GM10847 (cell line): Measurements from ENCODE around the gene LIPC.

Experiments used
- POLR2A ChIP-seq: IDR thresholded peaks from 2 replicates; pipeline ENCODE4 v1.6.1; 2011; ENCODE audit not compliant: insufficient read length; ENCODE audit errors: extremely low read depth

LIPC gene

DNA sequence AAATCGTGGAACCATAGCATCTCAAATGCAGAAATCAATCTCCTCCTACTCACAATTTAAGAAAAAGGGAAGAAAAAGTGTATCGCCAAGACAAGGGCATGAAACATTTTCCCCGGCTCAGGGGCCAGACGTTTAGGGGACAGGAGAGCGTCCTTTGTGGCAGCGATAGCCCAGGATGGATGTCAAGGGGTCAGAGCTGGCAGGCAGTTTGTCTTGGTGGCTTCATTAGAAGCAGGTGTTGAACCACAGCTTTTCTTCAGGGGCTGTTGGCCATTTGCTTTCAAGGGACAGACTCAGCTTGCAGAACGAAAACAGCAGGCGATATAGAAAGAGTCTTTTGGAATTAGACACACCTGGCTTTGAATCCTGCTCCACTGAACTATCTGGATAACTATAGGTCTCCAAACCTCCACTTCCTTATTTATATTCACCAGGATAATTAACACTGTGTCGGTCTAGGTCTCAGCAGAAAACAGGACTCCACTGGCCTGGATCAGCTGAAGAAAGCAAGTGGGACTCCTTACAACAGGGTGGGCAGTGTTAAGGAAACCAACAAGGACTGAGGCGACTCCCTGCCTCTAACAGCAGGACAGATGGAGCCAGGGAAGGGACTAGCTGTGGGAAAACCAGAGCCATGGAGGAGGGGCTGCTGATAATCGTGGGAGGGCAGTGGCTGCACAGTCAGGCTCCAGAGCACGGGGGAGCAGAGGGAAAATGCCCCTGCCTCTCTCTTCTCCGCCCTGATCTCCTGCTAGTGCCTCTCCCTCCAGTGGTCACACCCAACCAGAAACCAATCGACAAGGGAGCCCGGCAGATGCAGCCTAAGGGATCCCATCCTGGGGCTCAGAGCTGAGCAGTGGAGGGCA lies 123.6 kb downstream of the LIPC start:
- no peak for TF ChIP-seq POLR2A

DNA sequence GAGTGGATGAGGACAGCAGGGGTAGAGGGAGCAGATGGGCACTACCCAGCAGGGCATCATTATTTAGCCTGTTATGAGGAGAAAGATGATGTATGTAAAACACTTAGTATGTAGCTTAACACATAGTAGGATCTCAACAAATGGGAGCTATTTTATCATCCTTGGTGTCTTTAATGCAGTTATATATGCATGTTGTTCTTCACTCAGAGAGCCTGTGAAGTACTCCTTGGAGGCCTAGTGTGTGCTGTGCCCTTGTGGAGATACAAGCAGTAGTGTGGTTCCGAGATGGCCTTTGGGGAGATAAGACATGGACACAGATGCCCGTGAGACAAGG lies 124.2 kb downstream of the LIPC start:
- no peak for TF ChIP-seq POLR2A

DNA sequence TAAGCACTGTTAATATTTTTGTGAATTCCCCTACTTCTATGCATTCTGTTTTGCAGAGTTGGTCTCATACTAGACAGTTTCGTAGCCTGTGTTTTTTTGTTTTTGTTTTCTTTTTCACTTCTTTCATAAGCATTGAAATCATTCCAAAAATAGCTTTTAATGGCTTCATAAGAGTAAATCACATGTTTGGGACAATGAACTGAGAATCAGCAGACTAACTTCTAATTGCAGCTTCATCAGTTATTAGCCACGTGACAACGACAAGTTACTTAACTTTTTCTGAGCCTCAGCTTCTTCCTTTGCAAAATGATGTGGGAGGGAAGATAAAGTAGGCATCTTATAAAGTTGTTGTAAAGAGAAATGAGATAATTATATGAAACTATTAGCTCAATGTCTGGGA lies 124.8 kb downstream of the LIPC start:
- no peak for TF ChIP-seq POLR2A

DNA sequence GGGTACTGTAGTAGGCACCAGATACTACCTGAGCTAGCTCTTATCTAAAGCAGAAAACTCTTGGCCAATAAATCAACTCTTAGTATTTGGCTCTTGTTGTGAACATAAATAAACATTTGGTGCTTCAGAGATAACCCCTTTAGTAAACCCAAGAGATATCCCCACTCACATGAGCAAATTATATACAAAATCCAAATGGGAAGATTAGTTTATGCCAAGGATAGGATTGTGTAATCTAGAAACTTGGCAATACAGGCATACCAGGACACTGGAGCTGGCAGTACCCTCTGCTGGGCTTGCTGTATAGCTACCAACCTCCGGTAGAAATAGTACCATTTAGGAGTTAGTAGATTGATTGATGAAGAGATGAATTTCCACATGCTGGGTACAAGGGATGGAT lies 127.0 kb downstream of the LIPC start:
- TF ChIP-seq POLR2A: no peak

DNA sequence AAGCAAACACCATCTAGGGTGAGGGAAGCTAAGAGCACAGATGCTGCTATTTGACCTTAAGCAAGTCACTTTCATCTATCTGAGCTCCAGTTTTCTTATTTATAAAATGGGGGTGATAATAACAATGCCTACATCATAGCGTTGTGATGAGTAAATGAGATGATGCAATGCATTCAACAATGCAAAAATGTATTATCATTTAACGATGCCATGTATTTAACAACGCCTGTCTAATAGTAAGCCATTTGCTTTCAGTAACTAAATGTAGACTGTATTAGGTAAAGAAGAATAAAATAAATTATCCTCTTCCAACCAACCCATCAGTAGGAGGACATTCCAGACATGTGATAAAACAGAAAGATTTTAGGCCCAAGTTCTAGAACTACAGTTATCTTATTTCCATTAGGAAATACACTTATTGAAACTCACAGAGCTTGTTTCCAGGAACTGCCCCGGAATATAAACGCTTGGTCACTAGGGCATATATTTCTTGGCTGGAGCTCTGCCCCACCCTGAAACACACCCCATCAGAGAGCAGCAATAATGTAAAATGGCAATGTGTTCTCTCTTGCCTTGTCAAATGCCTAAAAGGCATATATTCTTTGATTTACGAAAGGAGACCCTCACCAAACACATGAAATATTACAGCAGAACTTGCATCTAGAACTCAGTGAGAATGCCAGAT lies 128.3 kb downstream of the LIPC start:
- no peak for TF ChIP-seq POLR2A

DNA sequence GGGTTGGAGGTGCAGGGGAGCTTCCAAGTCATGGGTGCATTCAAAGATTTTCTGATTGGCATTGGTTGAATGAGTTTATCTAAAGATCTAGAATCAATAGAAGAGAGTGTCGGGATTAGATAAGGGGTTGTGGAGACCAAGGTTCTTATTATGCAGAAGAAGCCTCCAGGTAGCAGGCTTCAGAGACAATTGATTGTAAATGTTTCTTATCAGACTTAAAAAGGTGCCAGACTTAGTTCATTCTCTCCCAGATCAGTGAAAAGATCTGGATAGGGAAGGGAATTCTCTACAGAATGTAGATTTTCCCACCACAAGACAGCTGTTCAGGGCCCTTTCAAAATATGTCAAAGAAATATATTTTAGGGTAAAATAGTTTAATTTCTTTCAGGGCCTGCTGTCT lies 129.5 kb downstream of the LIPC start:
- TF ChIP-seq POLR2A: no peak

DNA sequence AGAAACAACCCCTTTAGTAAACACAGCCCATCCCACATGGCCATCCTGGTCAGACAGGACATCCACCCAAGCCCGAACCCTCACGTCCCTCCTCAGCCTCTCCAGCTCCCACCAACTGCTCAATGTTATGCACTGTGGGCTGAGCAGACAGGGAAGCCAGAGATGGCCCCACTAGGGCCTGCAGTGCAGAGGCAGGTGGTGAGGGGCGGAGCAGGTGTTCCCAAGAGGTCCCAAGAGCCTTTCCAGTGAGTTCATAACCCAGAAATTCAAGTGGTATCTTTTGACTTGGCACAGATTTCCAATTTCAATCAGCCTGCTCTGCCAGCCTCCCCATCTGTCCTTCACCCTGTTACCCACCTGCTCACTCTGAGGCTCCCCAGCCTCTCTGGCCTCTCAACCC lies 130.3 kb downstream of the LIPC start:
- TF ChIP-seq POLR2A: no peak

DNA sequence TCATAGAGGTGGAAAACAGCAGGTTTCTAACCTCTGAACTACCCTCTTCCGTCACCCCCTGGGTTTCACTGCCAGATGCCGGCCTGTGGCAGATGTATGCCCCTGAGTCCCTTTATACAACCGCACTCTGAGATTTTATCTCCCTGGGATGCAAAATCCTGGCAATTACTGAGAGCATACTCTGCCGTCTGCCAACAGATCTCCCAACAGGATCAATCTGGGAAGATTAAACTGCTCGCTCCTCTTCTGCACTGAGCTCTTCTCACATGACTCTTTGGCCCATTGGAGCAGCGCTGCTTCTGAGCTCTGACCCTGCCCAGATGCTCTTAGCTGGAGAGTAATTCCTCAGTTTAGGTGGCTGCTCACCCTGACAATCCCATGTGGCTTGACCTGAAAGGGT lies 133.2 kb downstream of the LIPC start:
- TF ChIP-seq POLR2A: no peak

DNA sequence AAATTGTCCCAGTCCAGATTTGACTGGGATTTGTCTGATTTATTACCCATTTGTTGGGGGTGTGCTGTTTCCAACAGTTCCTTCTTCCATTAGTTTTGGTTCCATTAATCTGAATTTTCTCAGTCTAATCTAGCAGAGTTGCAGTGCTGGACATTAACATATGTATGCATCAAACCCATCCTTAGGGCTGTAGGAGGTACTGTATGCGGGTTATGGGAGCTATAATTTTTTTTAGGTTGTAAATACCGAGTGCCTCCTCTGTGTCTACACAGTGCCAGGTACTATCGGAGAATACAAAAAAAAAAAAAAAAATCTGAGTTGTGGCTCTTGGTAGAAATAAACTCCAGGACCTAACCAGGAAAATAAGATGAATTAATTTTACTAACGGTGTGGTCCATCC lies 133.8 kb downstream of the LIPC start:
- no peak for TF ChIP-seq POLR2A

DNA sequence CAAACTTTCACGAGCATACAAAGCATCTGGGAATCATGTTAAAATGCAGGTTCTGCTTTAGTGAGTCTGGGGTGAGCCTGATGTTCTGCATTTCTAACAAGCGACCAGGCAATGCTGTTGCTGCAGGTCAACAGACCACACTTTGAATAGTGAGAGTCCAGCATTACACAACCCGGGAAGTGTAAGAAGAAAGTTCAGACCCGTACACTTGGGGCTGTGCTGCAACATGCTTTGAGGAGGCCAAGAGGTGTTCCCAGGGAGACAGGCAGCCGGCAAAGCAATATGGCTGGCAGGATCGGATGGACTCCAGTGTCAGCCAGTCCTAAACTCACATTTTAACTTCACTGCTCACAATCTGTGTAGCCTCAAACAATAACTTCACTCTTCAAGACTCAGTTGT lies 134.2 kb downstream of the LIPC start:
- TF ChIP-seq POLR2A: no peak

DNA sequence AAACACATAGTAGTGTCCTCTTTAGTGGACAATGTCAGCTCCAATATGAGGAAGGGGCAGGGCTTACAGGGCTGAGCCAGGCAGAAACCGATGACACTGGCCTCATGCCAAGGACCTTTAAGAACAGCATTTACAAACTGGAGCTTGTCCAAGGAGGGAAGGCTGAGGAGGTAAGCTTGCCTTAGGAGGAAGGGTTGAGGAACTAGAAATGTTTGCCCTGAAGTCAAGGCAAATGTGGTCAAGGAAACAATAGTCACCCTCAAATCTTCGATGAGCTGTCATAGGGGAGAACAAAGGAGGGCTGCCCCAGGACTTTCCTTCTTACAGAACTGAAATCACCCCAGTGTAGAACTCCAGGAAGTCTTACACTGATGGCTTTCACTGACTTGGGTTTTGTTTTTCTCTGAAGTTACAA lies 136.4 kb downstream of the LIPC start:
- TF ChIP-seq POLR2A: no peak

DNA sequence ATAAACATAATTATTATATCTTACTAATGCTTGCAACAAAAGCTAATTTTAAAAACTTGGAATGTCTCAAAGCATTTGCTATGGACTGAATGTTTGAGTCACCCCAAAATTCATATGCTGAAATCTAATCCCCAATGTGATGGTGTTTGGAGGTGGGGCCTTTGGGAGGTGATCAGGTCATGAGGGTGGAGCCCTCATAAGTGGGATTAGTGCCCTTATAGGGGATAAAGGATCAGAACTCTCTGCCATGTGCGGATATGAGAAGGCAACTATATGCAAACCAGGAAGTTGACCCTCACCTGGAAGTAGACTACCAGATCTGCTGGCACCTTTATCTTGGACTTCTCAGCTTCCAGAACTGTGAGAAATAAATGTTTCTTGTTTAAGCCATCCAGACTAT lies 137.7 kb downstream of the LIPC start:
- TF ChIP-seq POLR2A: no peak

DNA sequence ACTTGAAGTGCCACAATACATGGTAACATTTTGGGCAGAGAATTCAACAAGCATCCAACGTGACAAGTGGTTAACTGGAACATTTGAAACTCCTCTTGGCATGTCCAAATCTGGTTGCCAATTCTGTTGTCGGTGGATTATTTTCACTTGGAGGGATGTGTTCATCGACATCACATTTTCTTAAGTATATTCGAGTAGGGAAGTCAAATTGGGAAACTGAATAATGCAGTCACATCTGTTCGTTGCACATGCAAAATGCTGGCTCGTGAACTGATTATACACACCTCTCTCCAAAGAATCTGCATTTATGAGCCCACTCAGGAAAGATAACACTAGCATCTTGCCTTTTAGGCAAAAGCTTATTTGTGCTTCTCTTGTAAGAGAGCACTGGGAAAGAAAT lies 139.7 kb downstream of the LIPC start:
- no peak for TF ChIP-seq POLR2A

DNA sequence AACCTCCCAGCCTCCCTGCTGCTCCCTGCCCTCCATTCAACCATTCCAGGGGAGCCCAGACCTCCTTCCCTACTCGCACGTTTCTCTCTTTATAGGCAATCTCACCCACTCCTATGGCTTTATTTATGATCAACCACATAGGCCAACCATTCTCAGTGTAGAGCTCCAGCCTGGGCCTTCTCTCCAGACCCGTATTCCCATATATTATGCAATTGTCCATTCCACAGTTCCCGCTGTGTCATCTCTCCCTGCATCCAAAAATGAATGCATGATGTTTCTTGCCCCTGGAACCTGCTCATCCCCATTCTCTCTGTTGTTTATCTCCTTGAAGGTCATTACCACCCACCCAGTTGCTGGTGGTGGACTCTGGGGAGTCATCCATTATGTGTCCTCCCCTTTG lies 140.7 kb downstream of the LIPC start:
- no peak for TF ChIP-seq POLR2A

DNA sequence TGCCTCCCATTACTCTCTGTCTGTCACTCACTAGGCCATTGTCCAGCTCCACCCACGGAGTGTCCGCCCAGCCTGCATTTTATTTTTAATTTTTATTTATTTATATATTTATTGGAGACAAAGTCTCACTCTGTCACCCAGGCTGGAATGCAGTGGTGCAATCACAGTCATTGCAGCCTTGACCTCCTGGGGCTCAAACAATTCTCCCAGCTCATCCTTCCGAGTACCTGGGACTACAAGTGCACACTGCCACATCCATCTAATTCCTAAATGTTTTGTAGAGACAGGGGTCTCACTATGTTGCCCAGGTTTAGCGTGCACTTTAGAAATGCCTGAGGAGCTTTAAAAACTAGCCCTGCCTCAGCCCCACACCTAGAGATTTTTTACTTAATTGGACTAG lies 141.5 kb downstream of the LIPC start:
- no peak for TF ChIP-seq POLR2A

DNA sequence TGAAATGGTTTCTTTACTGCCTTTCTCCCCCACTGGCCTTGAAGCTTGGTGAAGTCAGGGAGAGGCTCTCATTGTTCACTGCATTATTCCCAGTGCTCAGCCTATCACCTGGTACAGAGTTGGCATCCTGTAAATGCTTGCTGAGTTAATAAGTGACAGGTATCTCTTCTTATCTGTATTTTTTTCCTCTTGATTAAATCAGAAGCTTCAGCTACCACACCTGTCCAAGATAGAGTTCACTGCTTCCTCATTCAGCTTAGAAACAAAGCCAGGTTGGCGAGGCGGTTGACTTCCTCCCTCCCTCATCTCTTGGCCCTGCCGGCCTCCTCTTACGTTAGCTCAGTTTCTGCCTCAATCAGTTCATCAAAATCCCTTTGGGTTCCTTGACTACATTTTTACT lies 142.8 kb downstream of the LIPC start:
- no peak for TF ChIP-seq POLR2A
